GM23338 (cell line): ENCODE results near the gene GALNT1.

Source experiments
- CREB1 ChIP-seq: fragments of 250-450 bp; sonication (Bioruptor Pico); IDR thresholded peaks from 2 replicates; pipeline ENCODE4 v1.5.0; 2020; ENCODE audit warnings: low read depth, mild to moderate bottlenecking, moderate library complexity
- ETS1 ChIP-seq: IDR thresholded peaks from 2 replicates; pipeline ENCODE4 v1.6.1; 2016; ENCODE audit warnings: antibody characterized with exemption
- EZH2 ChIP-seq: fragments of 200-600 bp; sonication (generic); IDR thresholded peaks from one replicate; pipeline ENCODE4 v1.8.0; 2017; ENCODE audit warnings: antibody characterized with exemption, mild to moderate bottlenecking, low read depth; ENCODE audit not compliant: unreplicated experiment
- EZH2phosphoT487 ChIP-seq: fragments of 200-600 bp; sonication (generic); IDR thresholded peaks from one replicate; pipeline ENCODE4 v1.8.1; 2018; ENCODE audit warnings: antibody characterized with exemption; ENCODE audit not compliant: unreplicated experiment
- POLR2AphosphoS5 ChIP-seq: IDR thresholded peaks from 2 replicates; pipeline ENCODE4 v1.6.1; 2016; ENCODE audit warnings: antibody characterized with exemption, low read depth
- ZNF331 ChIP-seq: fragments of 250-450 bp; sonication (Bioruptor Pico); IDR thresholded peaks from 2 replicates; pipeline ENCODE4 v1.5.0; 2020; ENCODE audit warnings: low read depth, mild to moderate bottlenecking, moderate library complexity
- TF ChIP-seq, protein P1 (sequence below), 2 experiments: fragments of 200-600 bp in 1 of 2; sonication (generic) in 1 of 2; conservative IDR thresholded peaks; 2 replicates each; pipeline versions ENCODE4 v1.5.1 to v1.6.1; 2016 to 2017; ENCODE audit warnings: antibody characterized with exemption in 2 of 2, low read depth in 2 of 2, mild to moderate bottlenecking in 2 of 2, moderate library complexity in 1 of 2

- TF ChIP-seq EZH2 (no peak), CREB1 (CRISPR knock-in tag) (no peak), POLR2AphosphoS5 (no peak), ZNF331 (CRISPR knock-in tag) (no peak), ETS1 (no peak), EZH2phosphoT487 (no peak)
- TF ChIP-seq, protein P1, sequence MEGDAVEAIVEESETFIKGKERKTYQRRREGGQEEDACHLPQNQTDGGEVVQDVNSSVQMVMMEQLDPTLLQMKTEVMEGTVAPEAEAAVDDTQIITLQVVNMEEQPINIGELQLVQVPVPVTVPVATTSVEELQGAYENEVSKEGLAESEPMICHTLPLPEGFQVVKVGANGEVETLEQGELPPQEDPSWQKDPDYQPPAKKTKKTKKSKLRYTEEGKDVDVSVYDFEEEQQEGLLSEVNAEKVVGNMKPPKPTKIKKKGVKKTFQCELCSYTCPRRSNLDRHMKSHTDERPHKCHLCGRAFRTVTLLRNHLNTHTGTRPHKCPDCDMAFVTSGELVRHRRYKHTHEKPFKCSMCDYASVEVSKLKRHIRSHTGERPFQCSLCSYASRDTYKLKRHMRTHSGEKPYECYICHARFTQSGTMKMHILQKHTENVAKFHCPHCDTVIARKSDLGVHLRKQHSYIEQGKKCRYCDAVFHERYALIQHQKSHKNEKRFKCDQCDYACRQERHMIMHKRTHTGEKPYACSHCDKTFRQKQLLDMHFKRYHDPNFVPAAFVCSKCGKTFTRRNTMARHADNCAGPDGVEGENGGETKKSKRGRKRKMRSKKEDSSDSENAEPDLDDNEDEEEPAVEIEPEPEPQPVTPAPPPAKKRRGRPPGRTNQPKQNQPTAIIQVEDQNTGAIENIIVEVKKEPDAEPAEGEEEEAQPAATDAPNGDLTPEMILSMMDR (conservative IDR thresholded peaks at IDR 0.05; ENCODE audit: low read depth in 2 of 2) = no peak
Observed at GRCh38 chr18:35584735-35585134, 3.2 kb downstream of the GALNT1 start.
